Measurements from ENCODE around the gene LIX1.

DNA sequence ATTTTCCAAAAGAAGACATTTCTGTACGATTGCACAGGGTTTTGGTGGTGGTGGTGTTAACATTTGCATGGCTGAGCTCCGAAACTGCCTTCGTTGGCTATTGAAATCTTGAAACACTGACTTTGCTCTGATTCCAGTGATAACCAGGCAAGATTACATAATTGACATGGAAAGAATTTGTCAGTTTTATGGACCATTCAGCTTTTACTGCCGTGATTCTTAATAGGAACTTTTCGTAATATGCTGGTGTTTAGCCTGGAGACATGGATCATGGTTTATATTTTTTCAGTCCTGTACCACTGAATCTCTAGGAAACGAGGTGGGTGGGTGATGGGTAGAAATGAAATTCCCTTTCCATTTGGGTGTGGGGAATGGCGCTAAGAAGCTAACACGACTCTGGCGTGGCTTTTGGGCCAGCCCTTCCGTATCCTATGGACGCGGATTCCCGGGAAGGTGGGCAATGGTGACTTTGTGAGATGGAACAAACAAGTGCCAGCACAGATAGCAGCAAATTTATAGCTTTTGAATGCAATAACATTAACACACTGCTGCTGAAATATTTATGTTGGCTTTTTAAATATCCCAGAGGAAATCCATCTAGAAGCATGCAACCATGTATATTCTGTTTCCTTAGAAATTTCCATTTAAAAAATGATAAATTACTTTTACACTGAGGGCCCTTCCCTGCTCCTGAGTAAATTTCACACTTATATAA is 36.8 kb downstream of the LIX1 start:
- TF ChIP-seq POLR2AphosphoS5 (IDR thresholded peaks at IDR 0.05), result no peak
- no peak for TF ChIP-seq TAF1 (IDR thresholded peaks at IDR 0.05; ENCODE audit: low read depth)
- no peak for TF ChIP-seq MXI1 (conservative IDR thresholded peaks at IDR 0.05; ENCODE audit: poor library complexity, severe bottlenecking)
- TF ChIP-seq SMC3 (conservative IDR thresholded peaks at IDR 0.05; ENCODE audit: poor library complexity), result no peak
- no peak for TF ChIP-seq EZH2 (IDR thresholded peaks at IDR 0.05; ENCODE audit: borderline replicate concordance, insufficient read depth, low read length, poor library complexity, severe bottlenecking)
- TF ChIP-seq, protein P1, sequence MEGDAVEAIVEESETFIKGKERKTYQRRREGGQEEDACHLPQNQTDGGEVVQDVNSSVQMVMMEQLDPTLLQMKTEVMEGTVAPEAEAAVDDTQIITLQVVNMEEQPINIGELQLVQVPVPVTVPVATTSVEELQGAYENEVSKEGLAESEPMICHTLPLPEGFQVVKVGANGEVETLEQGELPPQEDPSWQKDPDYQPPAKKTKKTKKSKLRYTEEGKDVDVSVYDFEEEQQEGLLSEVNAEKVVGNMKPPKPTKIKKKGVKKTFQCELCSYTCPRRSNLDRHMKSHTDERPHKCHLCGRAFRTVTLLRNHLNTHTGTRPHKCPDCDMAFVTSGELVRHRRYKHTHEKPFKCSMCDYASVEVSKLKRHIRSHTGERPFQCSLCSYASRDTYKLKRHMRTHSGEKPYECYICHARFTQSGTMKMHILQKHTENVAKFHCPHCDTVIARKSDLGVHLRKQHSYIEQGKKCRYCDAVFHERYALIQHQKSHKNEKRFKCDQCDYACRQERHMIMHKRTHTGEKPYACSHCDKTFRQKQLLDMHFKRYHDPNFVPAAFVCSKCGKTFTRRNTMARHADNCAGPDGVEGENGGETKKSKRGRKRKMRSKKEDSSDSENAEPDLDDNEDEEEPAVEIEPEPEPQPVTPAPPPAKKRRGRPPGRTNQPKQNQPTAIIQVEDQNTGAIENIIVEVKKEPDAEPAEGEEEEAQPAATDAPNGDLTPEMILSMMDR (IDR thresholded peaks at IDR 0.05; ENCODE audit: poor library complexity, severe bottlenecking), result no peak
- TF ChIP-seq RAD21 (conservative IDR thresholded peaks at IDR 0.05), result no peak
- TF ChIP-seq, protein P2, sequence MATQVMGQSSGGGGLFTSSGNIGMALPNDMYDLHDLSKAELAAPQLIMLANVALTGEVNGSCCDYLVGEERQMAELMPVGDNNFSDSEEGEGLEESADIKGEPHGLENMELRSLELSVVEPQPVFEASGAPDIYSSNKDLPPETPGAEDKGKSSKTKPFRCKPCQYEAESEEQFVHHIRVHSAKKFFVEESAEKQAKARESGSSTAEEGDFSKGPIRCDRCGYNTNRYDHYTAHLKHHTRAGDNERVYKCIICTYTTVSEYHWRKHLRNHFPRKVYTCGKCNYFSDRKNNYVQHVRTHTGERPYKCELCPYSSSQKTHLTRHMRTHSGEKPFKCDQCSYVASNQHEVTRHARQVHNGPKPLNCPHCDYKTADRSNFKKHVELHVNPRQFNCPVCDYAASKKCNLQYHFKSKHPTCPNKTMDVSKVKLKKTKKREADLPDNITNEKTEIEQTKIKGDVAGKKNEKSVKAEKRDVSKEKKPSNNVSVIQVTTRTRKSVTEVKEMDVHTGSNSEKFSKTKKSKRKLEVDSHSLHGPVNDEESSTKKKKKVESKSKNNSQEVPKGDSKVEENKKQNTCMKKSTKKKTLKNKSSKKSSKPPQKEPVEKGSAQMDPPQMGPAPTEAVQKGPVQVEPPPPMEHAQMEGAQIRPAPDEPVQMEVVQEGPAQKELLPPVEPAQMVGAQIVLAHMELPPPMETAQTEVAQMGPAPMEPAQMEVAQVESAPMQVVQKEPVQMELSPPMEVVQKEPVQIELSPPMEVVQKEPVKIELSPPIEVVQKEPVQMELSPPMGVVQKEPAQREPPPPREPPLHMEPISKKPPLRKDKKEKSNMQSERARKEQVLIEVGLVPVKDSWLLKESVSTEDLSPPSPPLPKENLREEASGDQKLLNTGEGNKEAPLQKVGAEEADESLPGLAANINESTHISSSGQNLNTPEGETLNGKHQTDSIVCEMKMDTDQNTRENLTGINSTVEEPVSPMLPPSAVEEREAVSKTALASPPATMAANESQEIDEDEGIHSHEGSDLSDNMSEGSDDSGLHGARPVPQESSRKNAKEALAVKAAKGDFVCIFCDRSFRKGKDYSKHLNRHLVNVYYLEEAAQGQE (IDR thresholded peaks at IDR 0.05; ENCODE audit: borderline replicate concordance), result no peak

All from neural cell (in vitro differentiated cells).